Coronary artery (tissue), 2 donors: ENCODE results near the gene BABAM2.

Experiments used
- DNase-seq: peaks from one replicate; pipeline ENCODE4 v3.0.0-alpha.2; 2017; ENCODE audit warnings: low spot score
- H3K27ac ChIP-seq, 2 donors: fragments of 200-600 bp; sonication (generic); one replicate each; pipeline ENCODE4 v1.5.1; 2016 to 2019
- H3K4me3 ChIP-seq: fragments of 200-600 bp; sonication (generic); 2 replicates; pipeline ENCODE4 v1.5.1; 2016; ENCODE audit warnings: mild to moderate bottlenecking, moderate library complexity
- CTCF ChIP-seq: fragments of 200-600 bp; sonication (generic); IDR thresholded peaks from one replicate; pipeline ENCODE4 v1.5.1; 2019; ENCODE audit warnings: antibody characterized with exemption

The BABAM2 gene

DNA sequence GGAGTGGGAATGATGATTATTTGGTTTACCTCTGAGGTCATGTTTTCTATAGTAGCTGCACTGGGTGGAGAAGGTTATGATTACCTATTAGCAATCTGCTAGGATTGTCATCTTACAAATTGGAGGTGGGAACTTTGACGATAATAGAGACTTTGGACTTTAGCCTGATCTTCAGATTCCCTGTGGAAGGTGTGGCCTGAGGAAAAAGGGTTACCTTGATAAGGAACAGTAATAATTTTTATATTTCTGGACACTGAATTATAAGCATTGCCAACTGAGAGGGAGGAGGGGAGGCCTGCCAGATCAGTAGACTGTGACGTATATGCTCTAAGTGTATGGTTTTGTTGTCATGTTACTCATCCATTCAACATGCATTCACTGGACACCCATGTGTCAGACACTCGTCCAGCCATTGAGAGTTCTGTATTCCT lies 318.7 kb downstream of the BABAM2 start:
- DNase-seq: no peak
- no peak overlapping the region for H3K4me3 ChIP-seq
- TF ChIP-seq CTCF: no peak
- no peak overlapping the region for H3K27ac ChIP-seq

DNA sequence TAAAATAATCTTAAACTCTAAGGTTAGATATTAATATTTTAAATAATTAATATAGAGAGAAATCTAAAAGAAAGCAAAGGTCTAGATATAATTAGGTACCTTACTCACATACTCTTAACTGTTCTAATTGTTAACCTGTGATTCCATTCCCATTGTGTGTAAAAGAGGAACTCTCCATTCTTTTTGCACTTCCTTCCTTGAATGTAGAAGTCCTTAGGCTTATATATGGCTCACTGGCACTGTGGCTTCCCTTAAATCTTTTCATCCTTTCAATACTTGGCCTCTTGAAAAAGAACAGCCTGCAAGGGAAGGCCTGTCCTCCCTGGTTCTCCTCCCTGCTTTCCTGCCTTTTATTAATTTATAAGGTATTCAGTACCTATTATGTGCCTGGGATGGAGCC lies 319.3 kb downstream of the BABAM2 start:
- TF ChIP-seq CTCF: no peak
- DNase-seq: no peak
- H3K27ac ChIP-seq: no peak overlapping the region

GRCh38 chr2:28210535-28210934 lies 320.0 kb downstream of the BABAM2 start:
- no peak for DNase-seq
- no peak for TF ChIP-seq CTCF
- no peak overlapping the region for H3K27ac ChIP-seq
- no peak overlapping the region for H3K4me3 ChIP-seq

More for the DNA sequence above, 319.3 kb downstream of the BABAM2 start:
- no peak overlapping the region for H3K4me3 ChIP-seq

GRCh38 chr2:28216331-28216730 lies 325.8 kb downstream of the BABAM2 start:
- DNase-seq: no peak
- H3K27ac ChIP-seq: no peak overlapping the region

DNA sequence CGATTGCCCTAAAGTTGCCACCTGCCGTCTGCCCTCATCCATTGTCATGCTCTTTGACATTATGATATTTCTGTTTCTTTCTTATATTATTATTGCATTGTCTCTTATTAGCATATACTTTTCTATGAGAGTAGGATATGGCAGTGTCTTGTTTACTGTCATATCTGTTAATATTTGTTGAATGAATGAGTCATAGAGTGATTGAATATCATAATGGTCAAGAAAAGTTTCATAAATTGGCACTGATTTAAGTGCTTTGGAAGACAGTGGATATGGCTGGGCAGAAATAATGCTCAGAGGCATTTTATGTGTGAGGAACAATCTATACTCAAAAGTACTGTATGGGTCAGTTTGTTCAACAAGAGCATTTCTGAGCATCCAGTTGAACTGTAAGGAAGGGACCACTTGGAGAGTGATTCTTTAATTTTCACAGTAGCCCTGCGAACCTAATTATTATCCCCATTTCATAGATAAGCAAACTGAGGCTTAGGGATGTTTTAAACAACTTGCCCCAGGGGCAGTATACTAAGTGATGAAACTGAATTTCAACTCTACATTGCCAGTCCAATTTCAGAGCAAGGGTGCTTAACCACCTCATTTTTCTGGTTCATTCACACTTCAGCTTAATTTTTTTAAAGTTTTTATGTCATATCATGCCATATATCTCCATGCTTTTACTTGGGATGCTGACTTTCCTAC lies 326.7 kb downstream of the BABAM2 start:
- no peak overlapping the region for H3K27ac ChIP-seq
- DNase-seq: no peak
- TF ChIP-seq CTCF: no peak
- no peak overlapping the region for H3K4me3 ChIP-seq

More at GRCh38 chr2:28216331-28216730, 325.8 kb downstream of the BABAM2 start:
- TF ChIP-seq CTCF: no peak
- H3K4me3 ChIP-seq: no peak overlapping the region

DNA sequence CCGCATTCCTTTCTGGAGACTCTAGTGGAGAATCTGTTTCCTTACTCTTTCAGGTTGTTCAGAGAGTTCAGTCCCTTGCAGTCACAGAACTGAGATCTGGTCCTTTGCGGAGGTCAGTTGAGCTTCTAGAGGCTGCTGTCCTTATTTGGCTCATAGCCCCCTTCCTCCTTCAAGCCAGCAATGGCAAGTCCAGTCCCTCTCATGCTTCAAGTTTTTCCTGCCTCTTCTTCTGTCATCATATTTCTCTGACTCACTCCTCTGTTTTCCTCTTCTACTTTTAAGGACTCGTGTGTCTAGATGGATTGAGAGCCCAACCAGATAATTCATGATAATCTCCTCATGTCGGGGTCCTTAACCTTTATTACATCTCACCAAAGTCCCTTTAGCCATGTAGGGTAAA lies 328.6 kb downstream of the BABAM2 start:
- no peak overlapping the region for H3K27ac ChIP-seq

More for the DNA sequence above, 328.6 kb downstream of the BABAM2 start:
- no peak for TF ChIP-seq CTCF
- H3K4me3 ChIP-seq: no peak overlapping the region
- DNase-seq: no peak
